Activated naive CD4-positive, alpha-beta T cell treated with anti-CD3 and anti-CD28 coated beads, Interleukin-2, amount 50 U/mL, for 72 hours (primary cell): ENCODE data around the gene RERE. TPM values are rescaled to one million over a fixed set of nuclear protein-coding genes. Genes with fewer than 3 reads are reported as not detected.

Experiments used
- ATAC-seq, 2 donors: fragments of 150-1000 bp; cut with Tn5 transposase; 2 replicates each; pipeline ENCODE4 v1.10.0; 2021; ENCODE audit warnings: mild to moderate bottlenecking in 2 of 2, moderate library complexity in 2 of 2
- DNase-seq, 2 donors: peaks; one replicate each; pipeline ENCODE4 v3.0.0; 2021 to 2022; ENCODE audit warnings: low spot score in 2 of 2
- H3K27ac Mint-ChIP-seq, 2 donors: one replicate each; pipeline ENCODE4 v1.8.0; 2022; ENCODE audit warnings: mild to moderate bottlenecking in 2 of 2, mixed read lengths in 2 of 2
- H3K36me3 Mint-ChIP-seq, 2 donors: one replicate each; pipeline ENCODE4 v1.8.0; 2022; ENCODE audit warnings: mixed read lengths in 2 of 2
- H3K9me3 Mint-ChIP-seq, 2 donors: one replicate each; pipeline ENCODE4 v1.8.0; 2022; ENCODE audit warnings: mixed read lengths in 2 of 2
- total RNA-seq, 2 donors: library from RNA; stranded (reverse); gene quantifications; one replicate each; pipeline ENCODE4 v1.2.3, GENCODE V29; 2022

RERE gene
- total RNA-seq, 2 donors from 2014 or later: 51.8 to 72.1 TPM

GRCh38 chr1:8355439-8356255, 461.8 kb downstream of the RERE start:
- ATAC-seq (no peak), DNase-seq (no peak)
- Mint-ChIP-seq H3K27ac (peak overlapping the region; percentile 66 to 81), H3K36me3 (no peaks in the 10 kb centered on the region), H3K9me3 (no peaks in the 10 kb centered on the region)

GRCh38 chr1:8354038-8354437, 463.4 kb downstream of the RERE start:
- H3K27ac Mint-ChIP-seq: no peak overlapping the region
- no peaks in the 10 kb centered on the region for H3K9me3 Mint-ChIP-seq
- H3K36me3 Mint-ChIP-seq: no peaks in the 10 kb centered on the region
- ATAC-seq (no peak), DNase-seq (no peak)

- H3K27ac Mint-ChIP-seq: peak overlapping the region; percentile 65 to 73
- ATAC-seq: no peak
- H3K9me3 Mint-ChIP-seq: no peaks in the 10 kb centered on the region
- DNase-seq: no peak
- no peaks in the 10 kb centered on the region for H3K36me3 Mint-ChIP-seq
Measured at GRCh38 chr1:8352886-8353785, 464.3 kb downstream of the RERE start.

- H3K9me3 Mint-ChIP-seq: no peaks in the 10 kb centered on the region
- no peaks in the 10 kb centered on the region for H3K36me3 Mint-ChIP-seq
- no peak for DNase-seq
- peak overlapping the region; percentile 65 to 73 for H3K27ac Mint-ChIP-seq
- ATAC-seq: no peak
Measured at GRCh38 chr1:8352471-8352845, 465.0 kb downstream of the RERE start.

- ATAC-seq: peak in 1 of 2 donors; percentile 13
- peak overlapping the region; percentile 65 to 73 for H3K27ac Mint-ChIP-seq
- no peaks in the 10 kb centered on the region for H3K9me3 Mint-ChIP-seq
- DNase-seq: no peak
- no peaks in the 10 kb centered on the region for H3K36me3 Mint-ChIP-seq
Measured at GRCh38 chr1:8351693-8352470, 465.6 kb downstream of the RERE start.

GRCh38 chr1:8350914-8351684, 466.3 kb downstream of the RERE start:
- Mint-ChIP-seq H3K9me3 (no peaks in the 10 kb centered on the region), H3K27ac (peak overlapping the region; percentile 29 to 73), H3K36me3 (no peaks in the 10 kb centered on the region)
- ATAC-seq: no peak
- DNase-seq: no peak

GRCh38 chr1:8349961-8350360, 467.5 kb downstream of the RERE start:
- ATAC-seq (no peak), DNase-seq (no peak)
- Mint-ChIP-seq H3K9me3 (no peaks in the 10 kb centered on the region), H3K27ac (no peak overlapping the region), H3K36me3 (no peaks in the 10 kb centered on the region)

GRCh38 chr1:8349473-8349865, 468.0 kb downstream of the RERE start:
- Mint-ChIP-seq H3K27ac (peak overlapping the region in 1 of 2 donors; percentile 70), H3K9me3 (no peaks in the 10 kb centered on the region), H3K36me3 (no peaks in the 10 kb centered on the region)
- DNase-seq: no peak
- ATAC-seq: no peak

- Mint-ChIP-seq H3K9me3 (no peaks in the 10 kb centered on the region), H3K36me3 (no peaks in the 10 kb centered on the region), H3K27ac (peak overlapping the region in 1 of 2 donors; percentile 79)
- DNase-seq: peak; percentile 68 to 69
- ATAC-seq: peak; percentile 69 to 81
Measured at GRCh38 chr1:8348777-8349472, 468.5 kb downstream of the RERE start.

- no peak for ATAC-seq
- Mint-ChIP-seq H3K27ac (peak overlapping the region in 1 of 2 donors; percentile 79), H3K9me3 (no peaks in the 10 kb centered on the region), H3K36me3 (no peaks in the 10 kb centered on the region)
- DNase-seq: no peak
Measured at GRCh38 chr1:8348047-8348776, 469.2 kb downstream of the RERE start.

GRCh38 chr1:8347635-8348034, 469.8 kb downstream of the RERE start:
- DNase-seq: no peak
- no peak overlapping the region for H3K27ac Mint-ChIP-seq
- H3K36me3 Mint-ChIP-seq: no peaks in the 10 kb centered on the region
- no peaks in the 10 kb centered on the region for H3K9me3 Mint-ChIP-seq
- ATAC-seq: no peak

- Mint-ChIP-seq H3K36me3 (no peaks in the 10 kb centered on the region), H3K27ac (peak overlapping the region in 1 of 2 donors; percentile 26), H3K9me3 (no peaks in the 10 kb centered on the region)
- DNase-seq (no peak), ATAC-seq (no peak)
Measured at GRCh38 chr1:8345621-8346415, 471.6 kb downstream of the RERE start.

GRCh38 chr1:8344893-8345507, 472.4 kb downstream of the RERE start:
- peak overlapping the region in 1 of 2 donors; percentile 20 for H3K27ac Mint-ChIP-seq
- H3K36me3 Mint-ChIP-seq: no peaks in the 10 kb centered on the region
- H3K9me3 Mint-ChIP-seq: no peaks in the 10 kb centered on the region

GRCh38 chr1:8343464-8344001, 473.9 kb downstream of the RERE start:
- Mint-ChIP-seq H3K27ac (no peak overlapping the region), H3K36me3 (no peaks in the 10 kb centered on the region), H3K9me3 (no peaks in the 10 kb centered on the region)
- ATAC-seq: no peak
- no peak for DNase-seq

More at GRCh38 chr1:8344893-8345507, 472.4 kb downstream of the RERE start:
- ATAC-seq: no peak
- no peak for DNase-seq
